HG03342 (cell line): Measurements from ENCODE around the gene ALPK3.
"Not testable (repeated sequence)": the region's sequence is repeated elsewhere in the genome, so short reads cannot be mapped to it uniquely, and the experiment has no call there.

Source experiments
- ATAC-seq: cut with Tn5 transposase; IDR thresholded peaks from one replicate; pipeline ENCODE4 v1.9.1; 2021; ENCODE audit warnings: mild to moderate bottlenecking, moderate library complexity; ENCODE audit not compliant: unreplicated experiment

The ALPK3 gene

DNA sequence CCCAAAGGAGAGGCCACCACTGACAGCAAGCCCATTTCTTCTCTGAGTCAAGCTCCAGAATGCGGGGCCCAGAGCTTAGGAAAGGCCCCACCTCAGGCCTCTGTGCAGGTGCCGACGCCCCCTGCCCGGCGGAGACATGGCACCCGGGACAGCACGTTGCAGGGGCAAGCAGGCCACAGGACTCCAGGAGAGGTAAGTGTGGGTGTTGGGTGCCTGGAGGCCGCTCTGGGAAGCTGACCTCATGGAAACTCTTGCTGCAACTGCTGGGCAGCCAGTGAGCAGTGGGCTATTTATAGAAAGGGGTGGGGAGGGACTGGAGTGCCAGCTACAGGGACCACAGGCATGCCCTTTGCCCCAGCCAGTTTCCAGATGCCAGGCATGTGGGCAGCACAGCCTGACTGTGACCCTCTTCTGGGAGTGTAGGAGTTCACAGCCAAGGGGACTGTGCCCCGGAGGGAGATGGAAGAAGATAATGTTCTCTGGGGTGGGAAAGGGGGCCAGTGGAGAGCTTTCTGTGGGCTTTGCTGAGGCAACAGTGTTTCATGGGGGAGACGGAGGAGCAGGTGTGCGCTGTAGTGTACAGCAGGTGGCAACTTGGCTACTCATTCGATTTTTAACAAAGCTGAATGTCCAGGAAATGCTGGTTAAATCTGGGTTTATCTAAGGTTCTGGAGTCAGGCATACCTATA is 23.7 kb downstream of the ALPK3 start:
- ATAC-seq, result no peak

DNA sequence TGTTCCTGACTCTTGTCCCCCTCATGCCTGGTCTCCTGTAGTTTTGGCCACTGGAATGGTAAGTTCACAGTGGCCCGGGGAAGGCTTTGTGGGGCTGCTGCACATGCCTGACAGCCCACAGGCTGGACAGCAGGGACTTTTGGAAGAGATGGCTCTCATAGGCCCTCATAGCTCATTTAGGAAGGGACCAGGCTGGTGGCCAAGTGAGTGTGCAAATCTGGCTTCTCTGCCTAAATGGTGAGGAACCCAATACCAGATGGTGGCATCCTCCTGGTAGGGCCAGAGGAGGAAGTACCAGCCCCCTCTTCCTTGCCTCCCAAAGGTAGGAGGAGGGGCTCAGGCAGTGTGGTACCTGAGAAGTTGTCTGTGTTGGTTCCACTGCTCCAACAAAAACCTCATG is 25.6 kb downstream of the ALPK3 start:
- ATAC-seq, result no peak

DNA sequence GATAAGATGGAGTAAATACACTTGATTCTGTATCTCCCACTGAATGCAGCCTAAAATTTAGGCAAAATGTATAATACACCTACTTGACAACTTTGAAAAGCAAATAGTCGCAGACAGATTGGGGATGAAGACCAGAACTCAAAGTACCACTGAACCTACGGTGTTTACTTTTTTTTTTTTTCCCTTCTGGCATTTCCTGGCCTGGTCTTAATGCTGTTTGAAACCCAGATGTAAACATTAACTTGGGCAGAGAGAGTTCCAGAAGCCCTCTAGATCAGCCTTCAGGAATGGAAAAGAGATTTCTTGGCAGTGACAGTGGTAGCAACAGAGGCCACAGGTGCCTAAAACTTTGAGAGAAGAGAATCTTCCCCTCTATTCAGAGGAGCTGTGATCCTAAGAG is 27.8 kb downstream of the ALPK3 start:
- no peak for ATAC-seq

DNA sequence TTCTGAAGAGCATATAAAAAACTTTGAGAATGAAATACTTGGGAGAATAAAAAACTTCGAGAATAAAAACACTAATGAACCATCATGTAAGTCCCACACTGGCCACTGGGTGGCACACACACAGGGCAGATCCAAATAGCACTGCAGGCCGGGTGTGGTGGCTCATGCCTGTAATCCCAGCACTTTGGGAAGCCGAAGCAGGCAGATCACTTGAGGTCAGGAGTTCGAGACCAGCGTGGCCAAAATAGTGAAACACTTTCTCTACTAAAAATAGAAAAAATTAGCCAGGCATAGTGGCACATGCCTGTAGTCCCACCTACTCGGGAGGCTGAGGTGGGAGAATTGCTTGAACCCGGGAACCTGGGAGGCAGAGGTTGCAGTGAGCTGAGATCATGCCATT is 28.5 kb downstream of the ALPK3 start:
- ATAC-seq, result not testable (repeated sequence)

DNA sequence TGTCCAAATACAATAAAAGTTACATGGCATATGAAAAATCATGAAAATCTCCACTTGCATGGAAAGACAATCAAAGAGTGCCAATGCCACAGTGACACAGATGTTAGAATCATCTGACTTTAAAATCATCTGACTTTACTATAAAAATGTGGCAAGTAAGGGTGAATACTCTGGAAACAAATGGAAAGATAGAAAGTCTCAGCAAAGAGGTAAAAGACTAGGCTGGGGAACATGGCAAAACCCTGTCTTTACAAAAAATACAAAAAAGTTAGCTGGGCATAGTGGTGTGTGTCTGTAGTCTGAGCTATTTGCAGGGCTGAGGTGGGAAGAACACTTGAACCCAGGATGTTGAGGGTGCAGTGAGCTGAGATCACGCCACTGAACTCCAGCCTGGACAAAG is 29.1 kb downstream of the ALPK3 start:
- no peak for ATAC-seq

DNA sequence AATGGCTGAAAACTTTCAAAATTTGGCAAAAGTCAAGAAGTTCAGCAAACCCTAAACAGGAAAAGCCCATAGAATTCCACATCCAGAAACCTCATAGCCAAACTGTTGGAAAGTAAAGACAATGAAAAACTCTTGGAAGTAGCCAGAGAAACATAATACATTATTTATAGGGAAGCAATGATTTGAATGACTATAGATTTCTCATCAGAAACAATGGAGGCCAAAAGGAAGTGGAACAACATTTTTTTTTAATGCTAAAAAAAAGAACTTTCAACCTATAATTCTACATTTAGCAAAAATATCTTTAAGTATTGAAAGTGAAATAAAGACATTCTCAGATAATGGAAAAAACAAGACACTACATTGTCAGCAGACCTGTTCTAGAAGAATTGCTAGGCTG is 30.2 kb downstream of the ALPK3 start:
- no peak for ATAC-seq

DNA sequence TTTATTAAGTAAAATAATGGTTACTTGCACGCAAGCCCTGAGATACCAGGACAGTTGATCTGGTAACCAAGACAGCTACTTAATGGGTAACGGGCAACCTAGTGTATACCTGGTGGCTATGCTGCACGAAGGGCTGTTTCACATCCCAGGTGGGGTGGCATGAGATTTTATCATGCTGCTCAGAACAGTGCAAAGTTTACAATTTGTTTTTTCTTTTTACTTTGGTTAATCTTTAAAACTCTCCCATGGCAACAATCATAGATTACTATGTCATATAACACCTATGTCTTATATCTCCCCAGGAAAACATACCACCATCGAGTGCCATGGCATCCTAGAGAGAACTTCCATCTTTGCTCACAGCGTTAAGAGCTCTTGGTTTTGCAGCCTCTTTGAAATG is 35.1 kb downstream of the ALPK3 start:
- no peak for ATAC-seq

DNA sequence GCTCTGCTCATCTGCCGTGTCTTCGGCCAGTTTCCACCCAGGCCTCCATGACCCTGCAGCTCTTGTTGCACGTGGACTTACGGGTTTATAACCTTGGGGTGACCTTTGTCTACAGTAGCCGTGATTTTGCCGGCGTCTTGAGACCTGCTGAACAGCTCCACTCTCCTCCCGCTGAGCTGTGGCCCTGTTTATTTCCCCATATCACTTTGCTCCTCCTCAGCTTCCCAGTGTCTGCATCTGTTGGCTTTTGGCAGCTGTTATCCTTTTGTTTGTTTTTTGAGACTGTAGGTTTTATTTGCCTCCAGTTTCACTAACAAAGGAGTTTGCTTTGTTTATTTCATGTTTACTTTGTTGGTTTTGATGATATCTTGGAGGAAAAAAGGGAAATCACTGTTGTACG is 38.0 kb downstream of the ALPK3 start:
- no peak for ATAC-seq

DNA sequence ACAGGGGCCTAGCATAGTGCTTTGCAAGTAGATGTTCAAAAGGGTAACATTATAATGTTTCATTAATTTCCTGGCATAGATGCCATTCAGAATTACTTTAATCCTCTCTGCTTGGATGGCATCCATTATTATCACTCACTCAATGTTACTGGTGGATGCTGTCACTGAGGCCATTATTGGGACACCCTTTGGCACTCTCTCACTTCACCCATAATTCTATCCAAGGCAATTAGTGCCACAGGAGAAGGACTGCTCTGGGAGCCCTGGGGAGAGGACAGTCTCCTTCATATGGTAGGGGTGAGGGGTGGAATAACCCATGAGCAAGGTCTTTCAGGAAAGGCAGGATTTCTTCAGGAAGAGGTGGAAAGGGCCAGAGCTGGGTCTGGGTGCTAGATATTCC is 38.6 kb downstream of the ALPK3 start:
- no peak for ATAC-seq

DNA sequence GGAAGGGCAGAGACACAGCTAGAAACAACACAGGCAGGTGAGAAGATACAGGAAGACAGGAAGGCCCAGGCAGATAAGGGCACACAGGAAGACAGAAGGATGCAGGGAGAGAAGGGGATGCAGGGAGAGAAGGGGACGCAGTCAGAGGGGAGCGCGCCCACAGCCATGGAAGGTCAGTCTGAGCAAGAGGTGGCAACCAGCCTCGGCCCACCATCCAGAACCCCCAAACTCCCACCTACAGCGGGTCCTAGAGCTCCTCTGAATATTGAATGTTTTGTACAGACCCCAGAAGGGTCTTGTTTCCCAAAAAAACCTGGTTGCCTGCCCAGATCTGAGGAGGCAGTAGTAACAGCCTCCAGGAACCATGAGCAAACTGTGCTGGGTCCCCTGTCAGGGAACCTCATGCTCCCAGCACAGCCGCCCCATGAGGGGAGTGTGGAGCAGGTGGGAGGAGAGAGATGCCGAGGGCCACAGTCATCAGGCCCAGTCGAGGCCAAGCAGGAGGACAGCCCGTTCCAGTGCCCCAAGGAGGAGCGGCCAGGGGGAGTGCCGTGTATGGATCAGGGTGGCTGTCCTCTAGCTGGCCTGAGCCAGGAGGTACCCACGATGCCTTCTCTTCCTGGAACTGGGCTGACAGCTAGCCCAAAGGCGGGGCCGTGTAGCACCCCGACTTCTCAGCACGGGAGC is 39.7 kb downstream of the ALPK3 start:
- no peak for ATAC-seq

DNA sequence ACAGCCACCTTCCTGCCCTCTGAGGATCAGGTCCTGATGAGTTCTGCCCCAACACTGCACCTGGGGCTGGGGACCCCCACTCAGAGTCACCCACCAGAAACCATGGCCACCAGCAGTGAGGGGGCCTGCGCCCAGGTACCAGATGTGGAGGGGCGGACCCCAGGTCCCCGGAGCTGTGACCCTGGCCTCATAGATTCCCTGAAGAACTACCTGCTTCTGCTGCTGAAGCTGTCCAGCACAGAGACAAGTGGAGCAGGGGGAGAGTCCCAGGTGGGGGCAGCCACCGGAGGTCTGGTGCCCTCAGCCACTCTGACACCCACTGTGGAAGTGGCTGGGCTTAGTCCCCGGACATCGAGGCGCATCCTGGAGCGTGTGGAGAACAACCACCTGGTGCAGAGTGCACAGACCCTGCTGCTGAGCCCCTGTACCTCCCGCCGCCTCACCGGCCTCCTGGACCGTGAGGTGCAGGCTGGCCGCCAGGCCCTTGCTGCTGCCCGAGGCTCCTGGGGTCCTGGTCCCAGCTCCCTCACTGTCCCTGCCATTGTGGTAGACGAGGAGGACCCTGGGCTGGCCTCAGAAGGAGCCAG is 40.4 kb downstream of the ALPK3 start:
- no peak for ATAC-seq

DNA sequence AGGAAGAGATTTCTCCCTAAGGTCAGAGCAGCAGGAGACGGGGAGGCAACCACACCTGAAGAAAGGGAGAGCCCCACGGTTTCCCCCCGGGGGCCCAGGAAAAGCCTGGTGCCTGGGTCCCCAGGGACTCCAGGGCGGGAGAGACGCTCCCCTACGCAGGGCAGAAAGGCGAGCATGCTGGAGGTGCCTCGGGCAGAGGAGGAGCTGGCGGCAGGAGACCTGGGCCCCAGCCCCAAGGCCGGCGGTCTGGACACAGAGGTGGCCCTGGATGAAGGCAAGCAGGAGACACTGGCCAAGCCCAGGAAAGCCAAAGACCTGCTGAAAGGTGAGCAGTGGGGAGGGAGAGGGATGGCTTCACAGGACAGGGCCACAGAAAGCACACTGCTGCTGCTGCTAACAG is 41.1 kb downstream of the ALPK3 start:
- no peak for ATAC-seq

DNA sequence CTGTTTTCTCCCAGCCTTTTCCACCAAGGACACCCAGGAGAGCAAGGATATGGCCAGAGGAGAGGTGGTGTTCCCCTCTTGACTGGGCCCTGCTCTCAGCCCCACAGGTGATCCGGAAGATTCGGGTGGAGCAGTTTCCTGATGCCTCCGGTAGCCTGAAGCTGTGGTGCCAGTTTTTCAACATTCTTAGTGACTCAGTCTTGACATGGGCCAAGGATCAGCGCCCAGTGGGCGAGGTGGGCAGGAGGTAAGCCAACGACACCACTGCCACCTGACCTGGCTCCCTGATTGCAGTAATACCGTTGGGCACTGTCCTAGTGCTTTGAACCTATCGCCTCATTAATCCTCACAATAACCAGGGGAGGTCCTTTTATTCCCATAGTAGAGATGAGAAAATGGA is 42.0 kb downstream of the ALPK3 start:
- ATAC-seq, result no peak

DNA sequence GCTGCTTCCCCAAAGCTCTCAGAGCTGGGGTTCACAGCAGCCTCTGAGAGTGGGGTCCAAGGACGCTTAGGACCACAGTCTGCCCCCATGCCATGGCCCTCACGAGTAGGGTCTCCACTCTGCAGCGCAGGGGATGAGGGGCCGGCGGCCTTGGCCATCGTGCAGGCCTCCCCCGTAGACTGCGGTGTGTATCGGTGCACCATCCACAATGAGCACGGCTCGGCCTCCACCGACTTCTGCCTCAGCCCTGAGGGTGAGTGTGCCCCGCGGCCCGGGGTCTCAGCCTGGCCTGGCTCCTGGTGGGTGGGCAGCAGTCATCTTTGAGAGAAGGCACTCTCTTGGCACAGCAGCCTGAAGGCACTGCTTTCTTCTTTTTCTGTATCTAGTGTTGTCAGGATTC is 42.5 kb downstream of the ALPK3 start:
- ATAC-seq, result no peak

DNA sequence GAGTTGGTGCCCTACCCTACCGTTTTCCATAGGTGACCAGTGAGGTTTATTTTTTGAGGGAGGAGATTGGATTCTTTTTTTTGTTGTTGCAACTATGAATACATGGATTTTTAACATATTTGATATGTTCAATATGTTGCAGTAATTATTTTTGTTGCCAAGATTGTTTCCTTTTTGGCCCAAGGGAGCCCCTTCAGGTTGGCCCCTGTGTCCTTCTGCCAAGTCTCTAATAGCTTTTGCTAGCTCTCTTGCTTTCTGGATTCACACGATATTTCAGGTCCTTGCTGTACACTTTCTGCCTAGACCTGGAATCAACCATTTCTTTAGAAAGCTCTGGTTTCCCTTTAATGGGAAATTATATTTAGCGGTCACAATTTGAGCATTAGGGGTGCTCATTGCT is 44.6 kb downstream of the ALPK3 start:
- no peak for ATAC-seq

DNA sequence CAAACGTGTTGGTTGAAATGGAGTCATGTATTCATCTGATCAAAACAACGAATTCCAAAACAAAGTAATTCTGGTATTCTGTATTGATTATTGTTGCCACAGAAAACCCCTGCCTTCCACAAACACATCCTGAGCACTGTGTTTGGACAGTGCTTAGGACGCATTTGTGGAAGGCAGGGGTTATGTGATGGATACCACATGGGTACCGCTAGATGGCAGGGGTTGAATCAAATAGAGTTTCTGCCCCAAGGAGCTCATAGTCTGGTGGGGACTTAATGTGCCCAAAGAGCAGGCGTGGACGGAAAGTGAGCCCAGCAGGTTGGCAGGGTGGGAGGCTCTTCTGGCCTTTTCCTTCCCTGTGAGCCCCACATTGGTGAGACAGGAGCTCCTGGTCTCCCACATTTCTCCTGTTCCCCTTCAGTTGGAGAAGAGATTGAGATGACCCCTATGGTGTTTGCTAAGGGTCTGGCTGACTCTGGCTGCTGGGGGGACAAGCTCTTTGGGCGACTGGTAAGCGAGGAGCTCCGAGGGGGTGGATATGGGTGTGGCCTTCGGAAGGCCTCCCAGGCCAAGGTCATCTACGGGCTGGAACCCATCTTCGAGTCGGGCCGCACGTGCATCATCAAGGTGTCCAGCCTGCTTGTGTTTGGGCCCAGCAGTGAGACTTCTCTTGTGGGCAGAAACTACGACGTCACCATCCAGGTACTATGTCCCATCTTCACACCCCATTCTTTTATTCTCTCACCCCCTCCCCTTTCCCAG is 45.2 kb downstream of the ALPK3 start:
- no peak for ATAC-seq

DNA sequence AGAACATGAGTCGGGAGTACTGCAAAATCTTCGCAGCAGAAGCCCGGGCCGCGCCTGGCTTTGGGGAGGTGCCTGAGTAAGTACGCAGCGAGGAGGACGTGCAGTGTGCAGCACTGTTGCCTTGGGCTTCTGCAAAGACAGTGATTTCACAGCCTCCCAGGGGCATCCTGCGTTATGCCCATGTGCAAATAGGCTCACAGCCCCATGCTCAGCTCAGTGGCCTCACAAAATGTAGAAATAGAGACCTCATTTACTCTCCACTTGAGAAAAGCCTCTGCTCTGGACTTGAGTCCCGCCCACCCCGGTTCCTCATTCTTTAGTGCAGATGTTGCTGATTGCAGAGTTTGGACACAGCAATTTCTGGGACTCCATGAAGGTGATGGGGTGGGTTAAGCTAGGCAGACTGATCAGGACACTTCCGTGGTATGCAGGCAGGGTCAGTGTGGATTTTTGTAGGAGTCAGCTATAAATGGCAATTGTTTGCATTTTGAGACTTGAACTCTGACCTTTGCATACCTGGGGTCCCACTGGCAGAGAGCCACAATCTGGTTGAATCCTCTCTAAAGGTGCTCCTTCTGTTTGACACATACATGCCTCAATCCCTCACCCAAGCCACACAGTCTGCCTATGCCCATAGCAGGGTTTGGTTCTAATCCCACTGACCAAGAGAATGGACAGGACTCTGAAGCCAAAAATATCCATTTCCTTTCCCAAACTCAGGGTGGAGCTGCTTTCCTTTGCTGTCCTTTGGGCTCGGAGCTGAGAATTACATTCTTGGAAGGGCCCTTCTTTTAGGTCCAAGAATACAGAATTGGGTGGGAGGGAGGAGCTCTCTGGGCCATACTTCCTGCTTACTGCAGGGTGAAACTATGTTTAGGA is 46.6 kb downstream of the ALPK3 start:
- ATAC-seq, result no peak

DNA sequence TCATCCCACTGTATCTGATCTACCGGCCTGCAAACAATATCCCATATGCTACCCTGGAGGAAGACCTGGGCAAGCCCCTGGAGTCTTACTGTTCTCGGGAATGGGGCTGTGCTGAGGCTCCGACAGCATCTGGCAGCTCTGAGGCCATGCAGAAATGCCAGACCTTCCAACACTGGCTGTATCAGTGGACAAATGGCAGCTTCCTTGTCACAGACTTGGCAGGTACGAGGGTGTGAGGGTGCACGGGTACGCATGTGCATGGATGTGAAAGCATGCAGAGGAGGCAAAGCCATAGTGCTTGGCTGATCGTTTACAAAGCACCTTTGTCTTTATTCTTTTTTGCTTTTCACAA is 47.3 kb downstream of the ALPK3 start:
- no peak for ATAC-seq

DNA sequence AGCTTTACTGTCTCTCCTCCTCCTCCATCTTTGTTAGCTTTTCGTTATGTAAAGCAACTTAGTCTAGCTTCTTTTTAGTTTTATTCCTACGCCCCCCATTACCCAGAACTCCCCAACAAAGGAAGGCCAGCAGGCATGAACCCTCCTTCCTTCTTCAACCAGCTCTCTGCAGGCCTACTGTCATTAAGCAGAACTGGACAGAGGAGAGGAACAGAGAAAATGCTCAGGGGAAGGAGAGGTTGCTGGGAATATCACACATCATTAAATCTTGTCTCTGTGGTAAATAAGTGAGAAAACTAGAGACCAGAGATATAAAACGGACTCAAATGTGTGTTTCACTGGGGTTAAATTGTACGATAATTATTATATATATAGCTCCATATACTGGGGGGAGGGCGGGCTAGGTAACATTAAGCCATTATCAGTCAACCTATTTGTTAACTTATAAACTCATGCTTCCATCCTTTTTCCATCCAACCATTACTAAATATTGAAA is 48.0 kb downstream of the ALPK3 start:
- ATAC-seq, result no peak

DNA sequence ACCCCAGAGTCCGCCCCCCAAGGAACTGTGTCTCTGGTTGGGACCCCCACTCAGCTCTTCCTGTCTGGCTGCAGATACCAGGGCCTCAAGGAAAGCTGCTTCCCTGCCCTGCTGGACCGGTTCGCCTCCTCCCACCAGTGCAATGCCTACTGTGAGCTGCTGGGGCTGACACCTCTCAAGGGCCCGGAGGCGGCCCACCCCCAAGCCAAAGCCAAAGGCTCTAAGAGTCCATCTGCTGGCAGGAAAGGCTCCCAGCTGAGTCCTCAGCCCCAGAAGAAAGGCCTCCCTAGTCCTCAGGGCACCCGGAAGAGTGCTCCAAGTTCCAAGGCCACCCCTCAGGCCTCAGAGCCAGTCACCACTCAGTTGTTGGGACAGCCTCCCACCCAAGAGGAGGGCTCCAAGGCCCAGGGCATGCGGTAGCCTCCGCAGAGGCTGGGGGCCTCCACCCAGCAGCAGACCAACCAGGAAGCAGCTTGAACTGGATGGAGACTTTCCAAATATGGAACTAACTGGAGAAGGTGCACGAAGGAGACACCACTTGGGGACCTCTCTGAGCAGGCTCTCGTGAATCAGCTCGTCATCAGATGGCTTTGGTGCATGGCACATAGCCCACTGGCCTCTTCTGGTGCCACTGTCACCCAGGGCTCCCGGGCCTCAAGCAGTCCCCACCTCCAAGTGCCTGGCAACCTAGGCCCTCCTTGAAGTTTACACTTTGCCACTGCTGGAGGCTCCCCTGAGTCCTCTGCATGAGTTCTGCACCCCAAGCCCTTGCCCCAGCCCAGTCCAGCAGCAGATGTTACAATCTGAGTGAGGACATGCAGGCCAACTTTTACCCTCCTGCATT is 51.1 kb downstream of the ALPK3 start:
- ATAC-seq, result no peak
